ENCODE measurements around the gene EN1. TPM values are rescaled to one million over a fixed set of nuclear protein-coding genes. Genes with fewer than 3 reads are reported as not detected.

EN1 gene
- total RNA-seq, 8 experiments from 2014 or later = 0.14 to 21.8 (median 1.1) TPM

GRCh38 chr2:118811514-118812115 lies 35.8 kb downstream of the EN1 start:
- 21 to 100% (median 82%) methylated on average over 1 to 2 of the region's 2 CpGs; no CpG with 5 or more reads in 1 of the 10 experiments for WGBS, 10 experiments
- peaks cover 25% of the 10 kb centered on the region in 2 donors for H3K4me1 ChIP-seq (replicated peaks in 1 of 2)
- no peak overlapping the region for H3K4me3 ChIP-seq
- H3K27ac ChIP-seq = no peak overlapping the region
- in situ Hi-C loops (cut with MboI; ENCODE audit: low pct_unique_long_range_greater_than_20kb in 2 of 9, low sequenced_read_pairs in 9 of 9, unreplicated experiment in 9 of 9) = loop anchor here in 1 of 9 experiments (25.0 kb wide), 1 partner anchor 274 kb away; no protein-coding TSS in a partner anchor
- ATAC-seq (replicated peaks in 6 of 8) = no peak

GRCh38 chr2:118810766-118811165 lies 36.7 kb downstream of the EN1 start:
- Histone ChIP-seq H3K4me1 (replicated peaks in 1 of 2) (peaks cover 25 to 28% of the 10 kb centered on the region in 2 donors), H3K4me3 (no peak overlapping the region), H3K27ac (no peak overlapping the region)
- ATAC-seq (replicated peaks in 6 of 8) = no peak
- 80 to 100% (median 92%) methylated on average over 1 to 4 of the region's 7 CpGs; no CpG with 5 or more reads in 5 of the 10 experiments for WGBS, 10 experiments
- in situ Hi-C loops (cut with MboI; ENCODE audit: low pct_unique_long_range_greater_than_20kb in 2 of 9, low sequenced_read_pairs in 9 of 9, unreplicated experiment in 9 of 9) = loop anchor here in 1 of 9 experiments (25.0 kb wide), 1 partner anchor 273 kb away; no protein-coding TSS in a partner anchor

GRCh38 chr2:118808429-118808809 lies 39.0 kb downstream of the EN1 start:
- WGBS, 10 experiments = 0 to 75% (median 16%) methylated on average over 1 to 10 of the region's 16 CpGs; no CpG with 5 or more reads in 4 of the 10 experiments

GRCh38 chr2:118807668-118808428 lies 39.6 kb downstream of the EN1 start:
- 12 to 67% (median 33%) methylated on average over 1 to 8 of the region's 13 CpGs for WGBS, 10 experiments
- ATAC-seq (replicated peaks in 6 of 8) = peak in 6 of 8 experiments; percentile 49 to 76 (median 64)
- no peak overlapping the region for H3K4me3 ChIP-seq

More at GRCh38 chr2:118808429-118808809, 39.0 kb downstream of the EN1 start:
- H3K4me1 ChIP-seq (replicated peaks in 1 of 2) = peaks cover 25% of the 10 kb centered on the region in 2 donors
- H3K27ac ChIP-seq = peak overlapping the region in 1 of 2 donors; percentile 45
- H3K4me3 ChIP-seq = no peak overlapping the region
- in situ Hi-C loops (cut with MboI; ENCODE audit: low pct_unique_long_range_greater_than_20kb in 2 of 9, low sequenced_read_pairs in 9 of 9, unreplicated experiment in 9 of 9) = loop anchor here in 1 of 9 experiments (25.0 kb wide), 1 partner anchor 271 kb away; no protein-coding TSS in a partner anchor
- ATAC-seq (replicated peaks in 6 of 8) = peak in 7 of 8 experiments; percentile 27 to 53 (median 45)

GRCh38 chr2:118806797-118807667 lies 40.4 kb downstream of the EN1 start:
- WGBS, 10 experiments = 0 to 79% (median 30%) methylated on average over 1 to 19 of the region's 23 CpGs; no CpG with 5 or more reads in 1 of the 10 experiments
- Histone ChIP-seq H3K4me1 (replicated peaks in 1 of 2) (peaks cover 25% of the 10 kb centered on the region in 2 donors), H3K4me3 (no peak overlapping the region), H3K27ac (peak overlapping the region in 1 of 2 donors; percentile 41)
- in situ Hi-C loops (cut with MboI; ENCODE audit: low pct_unique_long_range_greater_than_20kb in 2 of 9, low sequenced_read_pairs in 9 of 9, unreplicated experiment in 9 of 9) = loop anchor here in 1 of 9 experiments (25.0 kb wide), 1 partner anchor 270 kb away; no protein-coding TSS in a partner anchor
- peak in 7 of 8 experiments; percentile 30 to 86 (median 81) for ATAC-seq (replicated peaks in 6 of 8)

More at GRCh38 chr2:118807668-118808428, 39.6 kb downstream of the EN1 start:
- Histone ChIP-seq H3K4me1 (replicated peaks in 1 of 2) (peaks cover 25% of the 10 kb centered on the region in 2 donors), H3K27ac (peak overlapping the region; percentile 41 to 45)
- in situ Hi-C loops (cut with MboI; ENCODE audit: low pct_unique_long_range_greater_than_20kb in 2 of 9, low sequenced_read_pairs in 9 of 9, unreplicated experiment in 9 of 9) = loop anchor here in 1 of 9 experiments (25.0 kb wide), 1 partner anchor 271 kb away; no protein-coding TSS in a partner anchor

- H3K27ac ChIP-seq = no peak overlapping the region
- H3K4me3 ChIP-seq = no peak overlapping the region
- in situ Hi-C loops (cut with MboI; ENCODE audit: low pct_unique_long_range_greater_than_20kb in 2 of 9, low sequenced_read_pairs in 9 of 9, unreplicated experiment in 9 of 9) = loop anchor here in 1 of 9 experiments (25.0 kb wide), 1 partner anchor 268 kb away; no protein-coding TSS in a partner anchor
- WGBS, 10 experiments = 19 to 100% (median 88%) methylated on average over 2 to 9 of the region's 9 CpGs
- peaks cover 25% of the 10 kb centered on the region in 2 donors for H3K4me1 ChIP-seq (replicated peaks in 1 of 2)
- ATAC-seq (replicated peaks in 6 of 8) = peak in 3 of 8 experiments; percentile 21 to 67 (median 50)
Measured at GRCh38 chr2:118805064-118805690, 42.3 kb downstream of the EN1 start.

- peaks cover 15 to 17% of the 10 kb centered on the region in 2 donors for H3K4me1 ChIP-seq (replicated peaks in 1 of 2)
- in situ Hi-C loops (cut with MboI; ENCODE audit: low pct_unique_long_range_greater_than_20kb in 2 of 9, low sequenced_read_pairs in 9 of 9, unreplicated experiment in 9 of 9) = loop anchor here in 1 of 9 experiments (25.0 kb wide), 1 partner anchor 266 kb away; no protein-coding TSS in a partner anchor
- no peak overlapping the region for H3K27ac ChIP-seq
- 68 to 100% (median 92%) methylated on average over 1 to 5 of the region's 5 CpGs; no CpG with 5 or more reads in 3 of the 10 experiments for WGBS, 10 experiments
- no peak for ATAC-seq (replicated peaks in 6 of 8)
- H3K4me3 ChIP-seq = no peak overlapping the region
Measured at GRCh38 chr2:118803012-118803411, 44.4 kb downstream of the EN1 start.

GRCh38 chr2:118801151-118801550 lies 46.3 kb downstream of the EN1 start:
- Histone ChIP-seq H3K4me3 (no peak overlapping the region), H3K4me1 (replicated peaks in 1 of 2) (no peaks in the 10 kb centered on the region), H3K27ac (no peak overlapping the region)
- no peak for ATAC-seq (replicated peaks in 6 of 8)
- 17 to 100% (median 85%) methylated on average over 1 to 4 of the region's 4 CpGs for WGBS, 10 experiments
- in situ Hi-C loops (cut with MboI; ENCODE audit: low pct_unique_long_range_greater_than_20kb in 2 of 9, low sequenced_read_pairs in 9 of 9, unreplicated experiment in 9 of 9) = loop anchor here in 1 of 9 experiments (25.0 kb wide), 1 partner anchor 264 kb away; no protein-coding TSS in a partner anchor

- Histone ChIP-seq H3K4me1 (replicated peaks in 1 of 2) (no peaks in the 10 kb centered on the region), H3K4me3 (no peak overlapping the region), H3K27ac (no peak overlapping the region)
- in situ Hi-C loops (cut with MboI; ENCODE audit: low pct_unique_long_range_greater_than_20kb in 2 of 9, low sequenced_read_pairs in 9 of 9, unreplicated experiment in 9 of 9) = loop anchor here in 1 of 9 experiments (25.0 kb wide), 1 partner anchor 263 kb away; no protein-coding TSS in a partner anchor
- no peak for ATAC-seq (replicated peaks in 6 of 8)
- WGBS, 10 experiments = 40 to 100% (median 90%) methylated on average over 1 to 4 of the region's 4 CpGs; no CpG with 5 or more reads in 1 of the 10 experiments
Measured at GRCh38 chr2:118800736-118801135, 46.7 kb downstream of the EN1 start.

GRCh38 chr2:118794546-118794945 lies 52.9 kb downstream of the EN1 start:
- Histone ChIP-seq H3K4me3 (no peak overlapping the region), H3K4me1 (replicated peaks in 1 of 2) (no peaks in the 10 kb centered on the region), H3K27ac (no peak overlapping the region)
- no peak for ATAC-seq (replicated peaks in 6 of 8)
- in situ Hi-C loops (cut with MboI; ENCODE audit: low pct_unique_long_range_greater_than_20kb in 2 of 9, low sequenced_read_pairs in 9 of 9, unreplicated experiment in 9 of 9) = no loop called here
- 73 to 100% (median 94%) methylated on average over 1 to 4 of the region's 4 CpGs; no CpG with 5 or more reads in 2 of the 10 experiments for WGBS, 10 experiments

All from motor neuron (in vitro differentiated cells).